ENCODE data around the gene ASTL. TPM values are rescaled to one million over a fixed set of nuclear protein-coding genes. Genes with fewer than 3 reads are reported as not detected.
A peak's percentile ranks its signal among the peaks of the same experiment; 100 is the strongest.

Gene ASTL
- total RNA-seq (2014; rRNA removed; shearing (Covaris generic)) (0.25 TPM in 1 of 2 replicates, not detected in the other), polyA plus RNA-seq (2016; fragmentation: Nextera tagmentation; extraction: Ambion mirVana) (not detected in 2 replicates)

DNA sequence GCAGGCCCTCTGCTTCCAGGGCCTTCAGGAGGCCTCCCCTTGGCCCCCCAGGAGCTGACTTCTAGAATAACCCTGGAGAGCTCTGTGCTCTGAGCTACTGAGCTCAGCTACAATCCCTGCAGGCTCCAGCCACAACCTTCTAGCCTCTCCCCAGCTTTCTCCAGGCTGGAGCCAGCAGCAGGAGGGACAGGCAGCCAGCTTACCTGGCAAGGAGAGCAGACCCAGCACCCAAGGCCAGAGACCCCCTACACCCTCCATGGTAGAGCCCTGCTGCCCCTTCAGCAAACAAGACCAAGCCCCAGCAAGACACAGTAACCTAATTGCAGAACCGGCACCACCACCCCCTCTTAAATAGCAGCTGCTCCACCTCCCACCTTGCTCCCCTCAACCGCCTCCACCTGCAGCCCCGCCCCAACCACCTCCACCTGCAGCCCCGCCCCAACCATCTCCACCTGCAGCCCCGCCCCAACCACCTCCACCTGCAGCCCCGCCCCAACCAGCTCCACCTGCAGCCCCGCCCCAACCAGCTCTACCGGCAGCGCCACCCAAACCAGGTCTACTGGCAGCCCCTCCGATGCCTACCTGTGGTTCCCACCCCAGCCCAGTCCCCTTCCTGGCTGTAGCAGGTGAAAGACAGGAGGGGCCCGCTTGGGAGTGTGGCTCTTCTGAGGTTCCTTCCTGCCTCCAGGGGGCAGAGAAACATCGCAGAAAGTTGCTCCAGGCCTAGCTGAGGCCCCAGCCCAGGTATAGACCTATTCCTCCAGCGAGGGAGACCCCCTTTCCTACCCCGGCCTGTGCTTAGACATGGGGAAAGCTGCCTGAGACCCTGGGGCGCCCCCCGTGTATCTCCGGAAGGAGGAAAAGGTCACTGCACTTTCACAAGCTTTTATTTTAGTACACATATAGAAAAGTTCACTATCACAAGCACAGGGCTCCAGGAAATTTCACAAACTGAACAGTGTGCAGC is at the start of gene ASTL:
Gene ASTL (minus strand): TSS at position 324 of the 967 bp plus-strand sequence. CDS start 66 bp downstream, at position 258.
- no peaks in the 10 kb centered on the region for H3K79me2 ChIP-seq (ENCODE audit: insufficient read depth)
- H3K9me2 ChIP-seq (ENCODE audit: insufficient read depth) = no peaks in the 10 kb centered on the region
- no peaks in the 10 kb centered on the region for H3K36me3 ChIP-seq (ENCODE audit: low read depth)
- in situ Hi-C loops (cut with MboI) = no loop called here
- no peak within 1 kb of the TSS for H3K4me2 ChIP-seq (ENCODE audit: unreplicated experiment)
- H3K27me3 ChIP-seq (replicated peaks; ENCODE audit: insufficient read depth) = no peaks in the 10 kb centered on the region
- H3K9me3 ChIP-seq (ENCODE audit: low read depth) = no peaks in the 10 kb centered on the region
- 9 to 10% methylated on average over 11 to 17 of the region's 17 CpGs for WGBS, 2 experiments (ENCODE audit: low coverage in 1 of 2, low lambda C conversion rate in 2 of 2, missing lambda C conversion rate in 2 of 2)
- TF ChIP-seq EZH2 (IDR thresholded peaks at IDR 0.05; ENCODE audit: insufficient read depth, poor library complexity, severe bottlenecking) (no peak), EZH2phosphoT487 (IDR thresholded peaks at IDR 0.05; ENCODE audit: insufficient read depth, low read depth) (no peak)
- H4K20me1 ChIP-seq (ENCODE audit: insufficient read depth) = no peaks in the 10 kb centered on the region
- H3F3A ChIP-seq (ENCODE audit: insufficient read depth) = no peaks in the 10 kb centered on the region
- no peaks in the 10 kb centered on the region for H3K4me1 ChIP-seq (ENCODE audit: insufficient read depth)
- H3K9ac ChIP-seq = no peak within 1 kb of the TSS
- no peak within 1 kb of the TSS for H3K4me3 ChIP-seq
- no peak within 1 kb of the TSS for H3K27ac ChIP-seq
- DNase-seq = peak; percentile 53
- H2AFZ ChIP-seq = no peak within 1 kb of the TSS

- H3K27me3 ChIP-seq (replicated peaks; ENCODE audit: insufficient read depth) = no peaks in the 10 kb centered on the region
- H3K27ac ChIP-seq = no peak overlapping the region
- H3K4me1 ChIP-seq (ENCODE audit: insufficient read depth) = no peaks in the 10 kb centered on the region
- H3K9me2 ChIP-seq (ENCODE audit: insufficient read depth) = no peaks in the 10 kb centered on the region
- H3K79me2 ChIP-seq (ENCODE audit: insufficient read depth) = peaks cover 45% of the 10 kb centered on the region
- H2AFZ ChIP-seq = no peak overlapping the region
- no peak for DNase-seq
- no peak for TF ChIP-seq EZH2 (IDR thresholded peaks at IDR 0.05; ENCODE audit: insufficient read depth, poor library complexity, severe bottlenecking)
- no peak for TF ChIP-seq EZH2phosphoT487 (IDR thresholded peaks at IDR 0.05; ENCODE audit: insufficient read depth, low read depth)
- 81 to 82% methylated on average over 5 of the region's 5 CpGs for WGBS, 2 experiments (ENCODE audit: low coverage in 1 of 2, low lambda C conversion rate in 2 of 2, missing lambda C conversion rate in 2 of 2)
- no peak overlapping the region for H3K4me3 ChIP-seq
- H3K9me3 ChIP-seq (ENCODE audit: low read depth) = no peaks in the 10 kb centered on the region
- in situ Hi-C loops (cut with MboI) = no loop called here
- H3K4me2 ChIP-seq (ENCODE audit: unreplicated experiment) = no peak overlapping the region
- H3K36me3 ChIP-seq (ENCODE audit: low read depth) = peaks cover 50% of the 10 kb centered on the region
- H3F3A ChIP-seq (ENCODE audit: insufficient read depth) = 0 out of 2 replicates have a peak, but pooled peaks cover 10% of the 10 kb centered on the region
- no peak overlapping the region for H3K9ac ChIP-seq
- no peaks in the 10 kb centered on the region for H4K20me1 ChIP-seq (ENCODE audit: insufficient read depth)
Observed at GRCh38 chr2:96186562-96186961, 48.3 kb upstream of the ASTL start.

DNA sequence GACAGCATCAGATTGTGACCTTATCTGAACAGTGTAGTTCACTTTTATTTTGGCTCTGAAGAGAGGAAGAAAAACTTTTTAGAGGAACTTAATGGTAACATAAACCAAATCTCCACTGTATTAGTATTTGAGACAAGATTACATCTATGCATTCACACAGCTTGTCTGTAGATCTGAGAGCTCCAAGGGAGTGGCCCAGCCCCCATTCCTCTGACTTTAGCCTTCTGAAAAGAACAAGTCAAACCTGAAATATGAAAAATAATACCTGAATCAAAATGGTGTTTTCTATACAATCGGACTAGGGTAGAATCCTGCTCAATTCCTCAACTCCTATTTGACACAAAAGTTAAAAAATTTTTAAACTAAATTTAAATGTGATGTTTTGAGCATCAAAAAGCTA is 47.2 kb upstream of the ASTL start:
- H3K9me2 ChIP-seq (ENCODE audit: insufficient read depth) = no peaks in the 10 kb centered on the region
- 96 to 100% methylated on average over 1 of the region's 1 CpG for WGBS, 2 experiments (ENCODE audit: low coverage in 1 of 2, low lambda C conversion rate in 2 of 2, missing lambda C conversion rate in 2 of 2)
- no peaks in the 10 kb centered on the region for H3K27me3 ChIP-seq (replicated peaks; ENCODE audit: insufficient read depth)
- no peak overlapping the region for H3K4me2 ChIP-seq (ENCODE audit: unreplicated experiment)
- H4K20me1 ChIP-seq (ENCODE audit: insufficient read depth) = no peaks in the 10 kb centered on the region
- 0 out of 2 replicates have a peak, but pooled peaks cover 10% of the 10 kb centered on the region for H3F3A ChIP-seq (ENCODE audit: insufficient read depth)
- H3K27ac ChIP-seq = no peak overlapping the region
- no peak for DNase-seq
- peaks cover 35% of the 10 kb centered on the region for H3K79me2 ChIP-seq (ENCODE audit: insufficient read depth)
- in situ Hi-C loops (cut with MboI) = no loop called here
- no peaks in the 10 kb centered on the region for H3K4me1 ChIP-seq (ENCODE audit: insufficient read depth)
- no peaks in the 10 kb centered on the region for H3K9me3 ChIP-seq (ENCODE audit: low read depth)
- H3K36me3 ChIP-seq (ENCODE audit: low read depth) = peaks cover 40% of the 10 kb centered on the region
- H2AFZ ChIP-seq = no peak overlapping the region
- TF ChIP-seq EZH2phosphoT487 (IDR thresholded peaks at IDR 0.05; ENCODE audit: insufficient read depth, low read depth) (no peak), EZH2 (IDR thresholded peaks at IDR 0.05; ENCODE audit: insufficient read depth, poor library complexity, severe bottlenecking) (no peak)
- no peak overlapping the region for H3K9ac ChIP-seq
- no peak overlapping the region for H3K4me3 ChIP-seq

GRCh38 chr2:96184989-96185388 is 46.7 kb upstream of the ASTL start:
- peaks cover 38% of the 10 kb centered on the region for H3K36me3 ChIP-seq (ENCODE audit: low read depth)

More at GRCh38 chr2:96184989-96185388, 46.7 kb upstream of the ASTL start:
- in situ Hi-C loops (cut with MboI) = no loop called here
- no peaks in the 10 kb centered on the region for H3K4me1 ChIP-seq (ENCODE audit: insufficient read depth)
- 78 to 82% methylated on average over 8 of the region's 8 CpGs for WGBS, 2 experiments (ENCODE audit: low coverage in 1 of 2, low lambda C conversion rate in 2 of 2, missing lambda C conversion rate in 2 of 2)
- H3K4me2 ChIP-seq (ENCODE audit: unreplicated experiment) = no peak overlapping the region
- H3K4me3 ChIP-seq = no peak overlapping the region
- H3K9me2 ChIP-seq (ENCODE audit: insufficient read depth) = no peaks in the 10 kb centered on the region
- no peak overlapping the region for H3K9ac ChIP-seq
- H3F3A ChIP-seq (ENCODE audit: insufficient read depth) = 0 out of 2 replicates have a peak, but pooled peaks cover 10% of the 10 kb centered on the region
- H3K27me3 ChIP-seq (replicated peaks; ENCODE audit: insufficient read depth) = no peaks in the 10 kb centered on the region
- no peak overlapping the region for H3K27ac ChIP-seq
- H2AFZ ChIP-seq = no peak overlapping the region
- no peaks in the 10 kb centered on the region for H4K20me1 ChIP-seq (ENCODE audit: insufficient read depth)
- no peaks in the 10 kb centered on the region for H3K9me3 ChIP-seq (ENCODE audit: low read depth)
- no peak for DNase-seq
- H3K79me2 ChIP-seq (ENCODE audit: insufficient read depth) = peaks cover 30% of the 10 kb centered on the region
- TF ChIP-seq EZH2 (IDR thresholded peaks at IDR 0.05; ENCODE audit: insufficient read depth, poor library complexity, severe bottlenecking) (no peak), EZH2phosphoT487 (IDR thresholded peaks at IDR 0.05; ENCODE audit: insufficient read depth, low read depth) (no peak)

Measured in GM23248 (cell line).